ENCODE results near the gene PPIF. TPM values are rescaled to one million over a fixed set of nuclear protein-coding genes. Genes with fewer than 3 reads are reported as not detected.

Gene PPIF
- total RNA-seq (100 to 1,000 TPM in 1 of 2 donors, 10 to 100 TPM in 1; 82.1 to 106 TPM), polyA plus RNA-seq (ENCODE audit: insufficient read depth, low read depth, low replicate concordance) (80.1 TPM)
- long read RNA-seq, donor 1, transcript PPIF-201 (6 exons, 2,190 nt): major isoform, 31 of 32 reads
- long read RNA-seq, donor 1, partial matches to known transcripts: 0 of 32 reads
- long read RNA-seq, donor 1, other reads (novel, unspliced or antisense): 0 of 32 reads
- long read RNA-seq, donor 2, transcript PPIF-201 (6 exons, 2,190 nt): major isoform, 26 of 26 reads
- long read RNA-seq, donor 2, partial matches to known transcripts: 0 of 26 reads
- long read RNA-seq, donor 2, other reads (novel, unspliced or antisense): 0 of 26 reads

- peak; percentile 97 for DNase-seq
- WGBS, 2 donors: 1% methylated on average over 29 to 57 of the region's 77 CpGs
- no peaks in the 10 kb centered on the region for H3K9me3 ChIP-seq
- H3K27me3 ChIP-seq: no peaks in the 10 kb centered on the region
- H3K27ac ChIP-seq: peak within 1 kb of the TSS; percentile 63 to 88
- no peaks in the 10 kb centered on the region for H3K36me3 ChIP-seq (ENCODE audit: low read depth, missing control alignments)
- peaks cover 24% of the 10 kb centered on the region for H3K4me1 ChIP-seq
- TF ChIP-seq CTCF (IDR thresholded peaks at IDR 0.05) (peak; percentile 98 to 99 (median 99)), POLR2A (IDR thresholded peaks at IDR 0.05) (no peak)
- H3K4me3 ChIP-seq: peak within 1 kb of the TSS; percentile 85 to 87
- intact Hi-C loops (cut with DNase I; ENCODE audit: low total_unique reads): no loop called here
Measured at GRCh38 chr10:79347226-79347893, at the start of gene PPIF. Gene PPIF (plus strand): TSS chr10:79347469. CDS start chr10:79347549, 80 bp downstream.

GRCh38 chr10:79298403-79299244 is 48.6 kb upstream of the PPIF start:
- 86 to 90% methylated on average over 18 to 27 of the region's 27 CpGs for WGBS, 2 donors
- no peak overlapping the region for H3K27ac ChIP-seq
- no peak overlapping the region for H3K4me3 ChIP-seq
- intact Hi-C loops (cut with DNase I; ENCODE audit: low total_unique reads): no loop called here
- no peaks in the 10 kb centered on the region for H3K4me1 ChIP-seq
- H3K9me3 ChIP-seq: no peaks in the 10 kb centered on the region
- TF ChIP-seq POLR2A (IDR thresholded peaks at IDR 0.05) (no peak), CTCF (IDR thresholded peaks at IDR 0.05) (no peak)
- H3K27me3 ChIP-seq: no peaks in the 10 kb centered on the region
- DNase-seq: no peak
- H3K36me3 ChIP-seq (ENCODE audit: low read depth, missing control alignments): no peaks in the 10 kb centered on the region

- H3K4me3 ChIP-seq: no peak overlapping the region
- H3K4me1 ChIP-seq: no peaks in the 10 kb centered on the region
- H3K36me3 ChIP-seq (ENCODE audit: low read depth, missing control alignments): no peaks in the 10 kb centered on the region
- no peak for DNase-seq
- no peaks in the 10 kb centered on the region for H3K27me3 ChIP-seq
- intact Hi-C loops (cut with DNase I; ENCODE audit: low total_unique reads): no loop called here
- no peak for TF ChIP-seq POLR2A (IDR thresholded peaks at IDR 0.05)
- no peak for TF ChIP-seq CTCF (IDR thresholded peaks at IDR 0.05)
- WGBS, 2 donors: 71 to 79% methylated on average over 5 to 13 of the region's 13 CpGs
- no peak overlapping the region for H3K27ac ChIP-seq
- no peaks in the 10 kb centered on the region for H3K9me3 ChIP-seq
Measured at GRCh38 chr10:79299397-79300241, 47.6 kb upstream of the PPIF start.

- Histone ChIP-seq H3K36me3 (ENCODE audit: low read depth, missing control alignments) (no peaks in the 10 kb centered on the region), H3K27me3 (no peaks in the 10 kb centered on the region), H3K27ac (no peak overlapping the region), H3K4me3 (no peak overlapping the region), H3K4me1 (no peaks in the 10 kb centered on the region), H3K9me3 (no peaks in the 10 kb centered on the region)
- WGBS, 2 donors: 91 to 94% methylated on average over 14 to 24 of the region's 24 CpGs
- TF ChIP-seq POLR2A (IDR thresholded peaks at IDR 0.05): no peak
- TF ChIP-seq CTCF (IDR thresholded peaks at IDR 0.05): no peak
- DNase-seq: no peak
- intact Hi-C loops (cut with DNase I; ENCODE audit: low total_unique reads): no loop called here
Measured at GRCh38 chr10:79300711-79301110, 46.6 kb upstream of the PPIF start.

Data from testis (tissue), 5 donors.